ENCODE measurements around the gene ADIG.

ADIG gene
- total RNA-seq: 0 to 0.13 (median 0) reads per million in 9 experiments

- Mint-ChIP-seq H3K9me3 (no peaks in the 10 kb centered on the region), H3K4me1 (ENCODE audit: low read depth in 2 of 2) (peaks cover 2 to 3% of the 10 kb centered on the region in 2 donors), H3K36me3 (ENCODE audit: insufficient read depth) (peaks cover under 1% of the 10 kb centered on the region), H3K27me3 (no peaks in the 10 kb centered on the region), H3K27ac (peak within 1 kb of the TSS; percentile 78 to 84), H3K4me3 (no peak within 1 kb of the TSS)
- ATAC-seq (replicated peaks) (no peak), DNase-seq (no peak)
Observed at GRCh38 chr20:38581013-38581412, at the start of gene ADIG. ADIG (plus strand) TSS chr20:38581197; CDS start chr20:38581251, 54 bp downstream.

- Mint-ChIP-seq H3K36me3 (ENCODE audit: insufficient read depth) (peaks cover 74% of the 10 kb centered on the region), H3K9me3 (no peaks in the 10 kb centered on the region), H3K4me3 (no peak overlapping the region), H3K27ac (no peak overlapping the region), H3K27me3 (no peaks in the 10 kb centered on the region), H3K4me1 (ENCODE audit: low read depth in 2 of 2) (peaks cover 3 to 4% of the 10 kb centered on the region in 2 donors)
- DNase-seq (peak in 1 of 3 experiments; percentile 2), ATAC-seq (replicated peaks) (peak; percentile 56)
Observed at GRCh38 chr20:38534756-38535155, 46.2 kb upstream of the ADIG start.

- DNase-seq: no peak
- ATAC-seq (replicated peaks): no peak
- Mint-ChIP-seq H3K9me3 (no peaks in the 10 kb centered on the region), H3K4me3 (no peak overlapping the region), H3K27me3 (no peaks in the 10 kb centered on the region), H3K4me1 (ENCODE audit: low read depth in 2 of 2) (peaks cover 3 to 4% of the 10 kb centered on the region in 2 donors), H3K27ac (no peak overlapping the region), H3K36me3 (ENCODE audit: insufficient read depth) (peaks cover 78% of the 10 kb centered on the region)
Observed at GRCh38 chr20:38536310-38536709, 44.7 kb upstream of the ADIG start.

GRCh38 chr20:38537176-38537575 is 43.8 kb upstream of the ADIG start:
- ATAC-seq (replicated peaks) (no peak), DNase-seq (no peak)
- peaks cover 3 to 4% of the 10 kb centered on the region in 2 donors for H3K4me1 Mint-ChIP-seq (ENCODE audit: low read depth in 2 of 2)
- no peak overlapping the region for H3K4me3 Mint-ChIP-seq
- H3K36me3 Mint-ChIP-seq (ENCODE audit: insufficient read depth): peaks cover 78% of the 10 kb centered on the region
- no peaks in the 10 kb centered on the region for H3K27me3 Mint-ChIP-seq
- no peaks in the 10 kb centered on the region for H3K9me3 Mint-ChIP-seq
- peak overlapping the region in 1 of 2 donors; percentile 77 for H3K27ac Mint-ChIP-seq

GRCh38 chr20:38538789-38539188 is 42.2 kb upstream of the ADIG start:
- no peak overlapping the region for H3K4me3 Mint-ChIP-seq
- peaks cover 77% of the 10 kb centered on the region for H3K36me3 Mint-ChIP-seq (ENCODE audit: insufficient read depth)

GRCh38 chr20:38543014-38543906 is 37.7 kb upstream of the ADIG start:
- peak overlapping the region in 1 of 2 donors; percentile 74 for H3K27ac Mint-ChIP-seq
- peaks cover 58% of the 10 kb centered on the region for H3K36me3 Mint-ChIP-seq (ENCODE audit: insufficient read depth)
- H3K27me3 Mint-ChIP-seq: no peaks in the 10 kb centered on the region
- no peaks in the 10 kb centered on the region for H3K9me3 Mint-ChIP-seq
- H3K4me3 Mint-ChIP-seq: no peak overlapping the region
- ATAC-seq (replicated peaks) (no peak), DNase-seq (no peak)
- no peaks in the 10 kb centered on the region for H3K4me1 Mint-ChIP-seq (ENCODE audit: low read depth in 2 of 2)

More at GRCh38 chr20:38538789-38539188, 42.2 kb upstream of the ADIG start:
- Mint-ChIP-seq H3K4me1 (ENCODE audit: low read depth in 2 of 2) (peaks cover 3 to 4% of the 10 kb centered on the region in 2 donors), H3K9me3 (no peaks in the 10 kb centered on the region), H3K27ac (no peak overlapping the region), H3K27me3 (no peaks in the 10 kb centered on the region)
- DNase-seq (no peak), ATAC-seq (replicated peaks) (no peak)

- Mint-ChIP-seq H3K4me1 (ENCODE audit: low read depth in 2 of 2) (no peaks in the 10 kb centered on the region), H3K4me3 (no peak overlapping the region), H3K27me3 (no peaks in the 10 kb centered on the region), H3K36me3 (ENCODE audit: insufficient read depth) (peaks cover 64% of the 10 kb centered on the region), H3K9me3 (no peaks in the 10 kb centered on the region), H3K27ac (no peak overlapping the region)
- no peak for ATAC-seq (replicated peaks)
- DNase-seq: no peak
Observed at GRCh38 chr20:38545771-38546170, 35.2 kb upstream of the ADIG start.

GRCh38 chr20:38547288-38548085 is 33.5 kb upstream of the ADIG start:
- Mint-ChIP-seq H3K27ac (no peak overlapping the region), H3K4me3 (no peak overlapping the region), H3K36me3 (ENCODE audit: insufficient read depth) (peaks cover 48% of the 10 kb centered on the region), H3K4me1 (ENCODE audit: low read depth in 2 of 2) (no peaks in the 10 kb centered on the region), H3K9me3 (no peaks in the 10 kb centered on the region), H3K27me3 (no peaks in the 10 kb centered on the region)
- no peak for ATAC-seq (replicated peaks)
- DNase-seq: no peak

- Mint-ChIP-seq H3K9me3 (no peaks in the 10 kb centered on the region), H3K27me3 (no peaks in the 10 kb centered on the region), H3K36me3 (ENCODE audit: insufficient read depth) (peaks cover 40% of the 10 kb centered on the region), H3K4me1 (ENCODE audit: low read depth in 2 of 2) (no peaks in the 10 kb centered on the region), H3K27ac (no peak overlapping the region), H3K4me3 (no peak overlapping the region)
- DNase-seq: no peak
- ATAC-seq (replicated peaks): no peak
Observed at GRCh38 chr20:38548356-38549083, 32.5 kb upstream of the ADIG start.

- ATAC-seq (replicated peaks) (no peak), DNase-seq (no peak)
- Mint-ChIP-seq H3K27me3 (no peaks in the 10 kb centered on the region), H3K4me3 (no peak overlapping the region), H3K4me1 (ENCODE audit: low read depth in 2 of 2) (no peaks in the 10 kb centered on the region), H3K27ac (no peak overlapping the region), H3K9me3 (no peaks in the 10 kb centered on the region), H3K36me3 (ENCODE audit: insufficient read depth) (peaks cover 26% of the 10 kb centered on the region)
Observed at GRCh38 chr20:38550274-38550673, 30.7 kb upstream of the ADIG start.

- Mint-ChIP-seq H3K36me3 (ENCODE audit: insufficient read depth) (peaks cover 26% of the 10 kb centered on the region), H3K27me3 (no peaks in the 10 kb centered on the region), H3K4me1 (ENCODE audit: low read depth in 2 of 2) (no peaks in the 10 kb centered on the region), H3K4me3 (no peak overlapping the region), H3K9me3 (no peaks in the 10 kb centered on the region), H3K27ac (no peak overlapping the region)
- ATAC-seq (replicated peaks): no peak
- no peak for DNase-seq
Observed at GRCh38 chr20:38551056-38551626, 29.9 kb upstream of the ADIG start.

- peaks cover 22% of the 10 kb centered on the region for H3K36me3 Mint-ChIP-seq (ENCODE audit: insufficient read depth)
- H3K9me3 Mint-ChIP-seq: no peaks in the 10 kb centered on the region
- no peak overlapping the region for H3K27ac Mint-ChIP-seq
- no peaks in the 10 kb centered on the region for H3K27me3 Mint-ChIP-seq
- H3K4me1 Mint-ChIP-seq (ENCODE audit: low read depth in 2 of 2): no peaks in the 10 kb centered on the region
- DNase-seq (no peak), ATAC-seq (replicated peaks) (no peak)
- H3K4me3 Mint-ChIP-seq: no peak overlapping the region
Observed at GRCh38 chr20:38554986-38555385, 26.0 kb upstream of the ADIG start.

GRCh38 chr20:38555395-38555794 is 25.6 kb upstream of the ADIG start:
- Mint-ChIP-seq H3K36me3 (ENCODE audit: insufficient read depth) (peaks cover 23% of the 10 kb centered on the region), H3K4me3 (no peak overlapping the region), H3K4me1 (ENCODE audit: low read depth in 2 of 2) (no peaks in the 10 kb centered on the region), H3K9me3 (no peaks in the 10 kb centered on the region), H3K27me3 (no peaks in the 10 kb centered on the region), H3K27ac (no peak overlapping the region)
- DNase-seq (no peak), ATAC-seq (replicated peaks) (no peak)

All from effector memory CD8-positive, alpha-beta T cell (primary cell).